Measurements from ENCODE around the gene PHLDB2. TPM values are rescaled to one million over a fixed set of nuclear protein-coding genes. Genes with fewer than 3 reads are reported as not detected.

PHLDB2 gene
- total RNA-seq, 1 donor from 2014 or later: 127 TPM

DNA sequence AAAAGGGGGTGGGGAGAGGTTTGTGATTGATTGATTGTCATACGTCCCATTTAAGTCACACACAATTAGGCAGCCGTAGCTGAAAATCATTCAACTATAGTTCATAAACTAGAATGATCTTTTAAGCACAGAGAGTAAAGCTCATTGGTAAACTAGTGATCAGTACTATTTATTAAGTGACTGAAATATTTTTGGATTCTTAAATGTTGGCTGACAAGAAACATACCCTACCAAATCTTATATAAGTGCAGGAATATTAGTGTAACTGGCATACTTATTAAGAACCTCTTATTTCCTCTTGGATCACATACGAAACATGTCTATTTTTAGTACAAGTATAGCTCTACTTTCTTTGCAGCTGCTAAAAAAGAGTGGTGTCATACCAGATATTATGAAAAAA, 111.3 kb downstream of the PHLDB2 start:
- intact Hi-C loops (cut with DNase I): loop anchor here (5.0 kb wide), 1 partner anchor 42 kb away; no protein-coding TSS in a partner anchor

DNA sequence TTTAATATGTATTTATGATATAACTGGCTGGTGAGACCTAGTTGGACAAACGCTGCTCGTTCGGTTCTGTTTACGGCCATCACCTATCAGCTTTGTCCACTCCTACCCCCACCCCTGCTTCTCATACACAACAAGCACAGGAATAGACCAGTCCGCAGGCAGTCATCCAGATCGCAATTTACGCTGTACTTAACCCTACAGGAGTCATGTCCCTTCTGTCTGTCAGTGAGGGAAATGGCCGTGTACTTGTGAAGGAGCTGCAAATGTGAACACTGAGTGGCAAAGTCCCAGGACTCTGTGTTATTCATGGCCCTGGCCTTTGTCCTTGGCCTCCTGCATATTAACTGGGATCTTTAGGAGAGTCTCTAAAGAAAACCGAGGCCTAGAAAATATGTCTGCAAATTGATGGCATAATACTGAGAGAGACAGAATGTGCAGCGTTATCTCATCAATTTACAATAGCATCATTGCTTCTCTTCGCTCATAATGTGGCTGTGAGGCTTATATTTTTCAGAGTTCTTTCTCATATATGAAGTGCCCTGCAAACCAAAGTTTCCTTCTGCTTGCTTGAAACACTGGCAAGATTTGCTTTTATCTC, 112.6 kb downstream of the PHLDB2 start:
- intact Hi-C loops (cut with DNase I): loop anchor here (5.0 kb wide), 1 partner anchor 41 kb away; no protein-coding TSS in a partner anchor
- DNase-seq (ENCODE audit: missing footprints): no peak
- ATAC-seq: peak; percentile 93

More for the DNA sequence above, 111.3 kb downstream of the PHLDB2 start:
- ATAC-seq (no peak), DNase-seq (ENCODE audit: missing footprints) (no peak)

DNA sequence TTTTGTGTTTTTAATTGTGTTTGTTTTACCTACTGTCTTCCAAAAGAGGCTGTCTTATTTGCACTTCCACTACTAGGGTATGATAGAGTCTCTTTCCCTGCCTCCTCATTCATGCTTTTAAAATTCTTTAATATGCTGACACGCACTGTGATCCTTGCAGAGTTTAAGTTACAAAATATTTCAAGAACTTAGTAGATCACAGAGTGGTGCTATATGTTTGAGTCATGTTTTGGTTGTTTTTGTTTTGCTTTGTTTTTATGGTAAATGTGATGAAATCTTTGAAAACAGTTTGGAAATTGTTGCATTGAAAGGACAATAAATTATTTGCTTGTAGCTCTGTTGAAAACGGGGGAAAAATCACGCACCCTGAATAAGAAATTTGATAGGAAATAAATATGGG, 113.8 kb downstream of the PHLDB2 start:
- no peak for DNase-seq (ENCODE audit: missing footprints)
- ATAC-seq: no peak
- intact Hi-C loops (cut with DNase I): loop anchor here (5.0 kb wide), 1 partner anchor 39 kb away; no protein-coding TSS in a partner anchor

DNA sequence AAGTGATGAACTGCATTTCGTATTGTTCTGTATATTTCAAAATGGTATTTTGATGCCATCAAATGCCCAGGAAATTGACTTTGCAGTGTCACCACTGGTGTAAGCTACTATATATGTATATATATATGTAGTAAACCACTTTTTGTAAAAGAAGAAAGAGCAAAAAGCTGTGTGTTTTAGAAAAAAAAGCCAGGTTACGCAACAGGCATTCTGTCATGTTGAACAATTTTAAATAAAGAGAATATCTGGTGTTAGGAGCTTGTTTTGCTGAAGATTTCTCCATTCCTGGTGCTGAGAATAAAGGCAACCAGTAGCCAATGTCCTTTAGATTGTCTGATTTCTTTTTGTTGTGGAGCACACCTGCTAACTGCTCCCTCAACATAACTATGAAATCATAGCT, 116.1 kb downstream of the PHLDB2 start:
- intact Hi-C loops (cut with DNase I): no loop called here
- ATAC-seq (no peak), DNase-seq (ENCODE audit: missing footprints) (no peak)

DNA sequence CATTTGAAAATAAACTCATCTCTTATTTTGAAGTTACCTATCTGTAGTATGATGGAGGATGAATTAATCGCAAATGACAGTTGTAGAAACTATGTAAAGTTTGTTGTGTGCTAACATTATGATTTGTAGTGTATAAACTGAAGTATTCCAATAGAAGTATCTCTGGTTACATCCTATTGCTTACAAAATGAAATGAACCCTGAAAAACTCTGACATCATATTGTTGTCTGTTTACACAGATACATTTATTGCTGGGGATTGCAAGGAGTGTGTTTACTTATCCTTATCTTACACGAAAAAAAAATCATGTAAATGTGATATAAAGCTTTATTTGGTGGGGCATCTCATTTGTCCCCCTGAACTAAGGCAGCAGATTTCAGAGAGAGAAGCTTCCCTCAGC, 117.2 kb downstream of the PHLDB2 start:
- DNase-seq (ENCODE audit: missing footprints) (no peak), ATAC-seq (no peak)
- intact Hi-C loops (cut with DNase I): no loop called here

DNA sequence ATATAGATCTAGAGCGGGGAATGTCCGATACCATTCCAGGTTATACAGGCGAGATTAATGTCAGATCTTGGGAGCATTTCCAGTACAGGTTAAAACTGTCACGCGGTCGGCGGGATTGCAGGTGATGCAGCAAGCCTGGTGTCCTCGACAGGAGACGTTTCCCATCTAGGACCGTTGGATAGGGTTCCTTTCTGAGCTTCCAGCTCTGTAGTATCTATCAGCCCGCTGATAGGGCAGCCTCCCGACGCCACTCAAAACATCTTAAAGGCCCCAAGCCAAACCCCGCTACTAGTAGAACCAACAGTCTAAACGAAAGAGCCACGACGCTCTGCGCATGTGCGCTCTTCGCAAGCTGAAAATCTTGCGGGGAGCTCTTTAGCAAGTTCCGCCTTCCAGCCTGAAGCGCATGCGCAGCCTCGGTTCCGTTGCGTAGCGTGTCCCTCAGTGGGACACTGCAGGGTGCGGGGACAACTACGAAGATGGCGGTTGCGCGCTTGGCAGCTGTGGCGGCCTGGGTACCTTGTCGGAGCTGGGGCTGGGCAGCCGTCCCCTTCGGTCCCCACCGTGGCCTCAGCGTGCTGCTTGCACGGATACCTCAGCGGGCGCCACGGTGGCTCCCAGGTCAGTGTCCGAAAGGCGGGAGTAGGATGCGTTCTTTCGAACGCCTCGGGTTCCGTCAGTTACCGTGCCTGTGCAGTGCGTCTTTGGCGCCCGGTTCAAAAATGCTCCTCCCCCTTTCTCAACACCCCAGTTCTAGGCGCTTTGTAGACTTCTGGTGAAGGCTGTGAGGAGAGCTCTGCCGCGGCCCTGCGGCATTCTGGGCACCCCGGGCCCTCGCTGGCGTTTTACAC, 119.7 kb downstream of the PHLDB2 start, which contains the start of gene ABHD10:
TSS of gene ABHD10 (plus strand) at position 444 of the 851 bp plus-strand sequence. CDS start at position 480, 36 bp downstream.
- peak; percentile 99 for DNase-seq (ENCODE audit: missing footprints)
- ATAC-seq: peak; percentile 98
- intact Hi-C loops (cut with DNase I): no loop called here

DNA sequence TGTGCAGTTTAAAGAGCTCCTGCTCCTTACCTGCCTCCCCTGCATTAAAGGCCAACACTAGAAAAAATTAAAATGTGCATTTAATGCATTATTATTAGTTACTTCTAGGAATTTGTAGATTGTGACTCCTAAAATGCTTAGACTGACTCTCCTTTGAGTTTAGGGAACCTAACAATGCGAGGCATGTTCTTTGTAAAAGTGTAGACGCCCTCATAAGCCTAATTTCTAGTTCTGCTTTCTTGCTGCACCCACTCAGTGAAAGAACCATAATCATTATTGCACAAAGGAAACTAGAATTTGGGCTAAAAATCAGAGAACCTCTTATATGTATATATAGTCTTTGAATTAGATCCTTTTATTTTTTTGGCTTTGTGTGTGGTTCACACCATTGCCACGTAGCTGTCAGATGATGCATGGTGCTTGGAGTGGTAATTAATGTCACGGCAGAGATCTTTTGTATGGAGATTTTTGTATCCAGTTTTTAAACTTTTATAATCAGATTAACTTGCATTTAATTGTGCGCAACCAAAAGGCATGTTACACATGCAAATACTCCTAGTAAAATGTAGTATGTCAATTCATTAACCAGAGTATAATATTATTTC, 120.5 kb downstream of the PHLDB2 start:
- intact Hi-C loops (cut with DNase I): no loop called here
- DNase-seq (ENCODE audit: missing footprints) (no peak), ATAC-seq (peak; percentile 20)

DNA sequence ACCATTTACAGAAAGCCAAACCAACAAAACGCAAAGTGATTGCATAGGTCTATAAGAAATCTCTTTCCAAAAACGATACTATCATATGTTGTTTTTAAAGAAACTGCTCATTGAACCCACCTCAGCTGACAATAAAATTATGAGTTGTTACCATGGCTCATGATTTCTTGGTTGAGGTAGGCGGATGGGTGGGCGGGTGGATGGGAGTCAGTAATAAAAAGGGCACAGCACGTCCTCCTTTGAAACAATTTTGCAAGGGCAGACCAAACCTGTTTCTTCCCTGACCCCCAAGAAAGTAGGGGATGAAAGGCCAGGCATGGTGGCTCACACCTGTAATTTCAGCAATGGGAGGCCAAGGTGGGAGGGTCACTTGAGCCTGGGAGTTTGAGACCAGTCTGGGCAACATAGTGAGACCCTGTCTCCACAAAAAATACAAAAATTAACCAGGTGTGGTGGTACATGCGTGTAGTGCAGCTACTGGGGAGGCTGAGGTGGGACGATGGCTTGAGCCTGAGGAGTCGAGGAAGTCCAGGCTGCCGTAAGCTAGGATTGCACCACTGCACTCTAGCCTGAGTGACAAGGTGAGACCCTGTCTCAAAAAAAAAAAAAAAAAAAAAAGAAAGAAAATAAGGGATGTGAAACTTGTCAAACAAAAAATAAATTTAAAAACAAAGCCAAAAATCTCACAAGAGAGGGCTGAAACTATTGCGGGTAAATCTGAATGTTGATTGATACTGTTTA, 121.8 kb downstream of the PHLDB2 start:
- DNase-seq (ENCODE audit: missing footprints) (no peak), ATAC-seq (no peak)
- intact Hi-C loops (cut with DNase I): no loop called here

DNA sequence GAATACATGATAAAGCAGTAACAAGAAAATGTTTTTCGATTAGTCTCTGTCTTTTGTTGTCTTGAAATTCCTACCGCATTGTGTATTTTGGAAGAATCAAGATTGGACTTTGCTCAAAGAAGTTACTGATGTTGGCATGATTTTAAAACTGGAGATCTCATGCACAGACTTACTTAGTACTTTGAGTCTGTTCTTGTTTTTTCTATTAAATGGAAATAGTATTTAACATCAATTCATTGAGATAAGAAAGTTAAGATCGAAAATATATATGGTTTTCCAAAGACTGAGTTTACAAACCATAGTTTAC, 122.3 kb downstream of the PHLDB2 start:
- ATAC-seq: no peak
- intact Hi-C loops (cut with DNase I): no loop called here
- DNase-seq (ENCODE audit: missing footprints): no peak

DNA sequence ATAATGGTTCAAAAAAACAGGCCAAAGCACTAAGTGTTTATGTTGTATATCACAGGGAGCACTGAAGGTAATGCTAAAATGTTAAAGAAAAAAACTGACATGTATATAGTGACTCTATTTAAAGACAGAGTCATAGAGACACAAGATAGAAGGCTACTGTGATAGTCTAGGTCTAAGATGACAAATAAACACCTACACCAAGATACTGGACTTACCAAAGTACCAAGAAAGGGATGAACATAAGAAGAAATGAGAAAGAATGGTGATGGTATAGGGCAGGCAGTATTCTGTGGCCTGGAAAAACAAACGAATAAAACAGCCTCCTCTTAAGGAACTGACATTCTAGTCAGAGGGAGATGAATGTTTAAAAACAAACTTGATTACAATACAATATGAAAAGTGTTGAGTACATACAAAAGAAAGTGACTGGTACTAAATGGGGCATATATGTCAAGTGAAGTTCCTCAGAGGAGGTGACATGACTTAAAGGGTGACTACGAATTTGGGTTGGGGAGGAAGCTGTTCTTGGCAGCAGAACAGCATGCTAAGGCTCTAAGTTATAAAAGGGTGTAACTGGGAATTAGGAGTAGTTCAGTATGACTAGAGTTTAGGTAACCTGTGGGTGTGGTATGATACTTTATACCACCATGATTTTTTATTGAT, 125.7 kb downstream of the PHLDB2 start:
- DNase-seq (ENCODE audit: missing footprints) (no peak), ATAC-seq (no peak)
- intact Hi-C loops (cut with DNase I): no loop called here

DNA sequence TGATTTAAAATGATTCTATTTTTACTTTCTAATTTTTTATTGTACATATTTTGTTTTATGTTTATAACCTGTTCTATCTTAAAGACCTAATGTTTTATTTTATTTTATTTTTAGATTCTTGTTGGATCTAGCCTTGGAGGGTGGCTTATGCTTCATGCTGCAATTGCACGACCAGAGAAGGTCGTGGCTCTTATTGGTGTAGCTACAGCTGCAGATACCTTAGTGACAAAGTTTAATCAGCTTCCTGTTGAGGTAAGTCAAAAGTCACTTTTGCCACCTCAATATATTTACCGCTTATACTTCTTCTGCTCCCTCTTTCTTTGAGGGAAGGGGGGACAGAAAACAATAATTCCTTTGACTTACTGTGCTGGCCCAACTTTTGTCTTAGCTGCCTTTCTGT, 127.7 kb downstream of the PHLDB2 start:
- no peak for ATAC-seq
- intact Hi-C loops (cut with DNase I): no loop called here

DNA sequence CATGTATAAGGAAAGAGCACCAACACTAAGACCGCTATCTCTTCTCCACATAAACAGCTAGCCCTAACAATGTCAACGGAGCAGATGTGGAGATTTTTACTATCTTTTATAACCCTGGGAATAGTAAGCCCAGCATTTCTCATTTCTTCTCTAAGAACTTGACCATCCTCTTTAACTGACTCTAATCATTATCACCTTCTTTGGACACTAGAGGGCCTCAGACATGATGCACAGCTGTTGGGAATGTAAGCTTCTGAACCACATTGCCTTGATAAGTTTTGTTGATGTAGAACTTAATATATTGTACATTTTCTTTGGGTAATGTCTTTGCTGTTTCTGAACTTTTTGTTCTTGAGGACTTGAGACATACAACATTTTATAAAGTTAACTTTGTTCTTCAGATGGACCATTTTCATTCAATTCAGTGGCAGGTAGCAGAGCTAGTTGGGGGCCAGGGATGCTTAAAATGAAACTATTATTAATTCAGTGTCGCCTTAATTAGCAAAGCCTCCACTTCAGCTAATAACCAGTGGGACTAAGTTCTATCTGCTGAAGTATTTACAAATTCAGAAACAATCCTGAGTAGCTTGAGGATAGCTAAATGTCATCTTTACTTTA, 130.1 kb downstream of the PHLDB2 start:
- intact Hi-C loops (cut with DNase I): loop anchor here (1.0 to 2.0 kb wide), 2 partner anchors 24 to 54 kb away; no protein-coding TSS in a partner anchor
- DNase-seq (ENCODE audit: missing footprints): no peak
- peak; percentile 67 for ATAC-seq

More for the DNA sequence above, 127.7 kb downstream of the PHLDB2 start:
- DNase-seq (ENCODE audit: missing footprints): no peak

DNA sequence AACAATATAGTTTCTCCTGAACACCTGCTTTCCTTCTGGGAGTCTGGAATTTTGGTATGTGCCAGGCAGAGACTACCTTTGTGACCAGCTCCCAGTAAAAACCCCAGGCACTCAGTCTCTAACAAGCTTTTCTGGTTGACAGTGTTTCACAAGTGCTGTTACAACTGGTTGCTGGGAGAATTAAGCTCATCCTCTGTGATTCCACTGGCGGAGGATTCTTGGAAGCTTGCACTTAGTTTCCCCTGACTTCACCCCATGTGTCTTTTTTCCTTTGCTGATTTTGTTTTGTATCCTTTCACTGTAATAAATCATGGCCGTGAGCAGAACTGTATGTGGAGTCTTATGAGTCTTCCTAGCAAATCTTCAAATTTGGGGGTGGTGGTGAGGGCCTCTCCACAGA, 134.0 kb downstream of the PHLDB2 start:
- intact Hi-C loops (cut with DNase I): no loop called here
- ATAC-seq (no peak), DNase-seq (ENCODE audit: missing footprints) (no peak)

DNA sequence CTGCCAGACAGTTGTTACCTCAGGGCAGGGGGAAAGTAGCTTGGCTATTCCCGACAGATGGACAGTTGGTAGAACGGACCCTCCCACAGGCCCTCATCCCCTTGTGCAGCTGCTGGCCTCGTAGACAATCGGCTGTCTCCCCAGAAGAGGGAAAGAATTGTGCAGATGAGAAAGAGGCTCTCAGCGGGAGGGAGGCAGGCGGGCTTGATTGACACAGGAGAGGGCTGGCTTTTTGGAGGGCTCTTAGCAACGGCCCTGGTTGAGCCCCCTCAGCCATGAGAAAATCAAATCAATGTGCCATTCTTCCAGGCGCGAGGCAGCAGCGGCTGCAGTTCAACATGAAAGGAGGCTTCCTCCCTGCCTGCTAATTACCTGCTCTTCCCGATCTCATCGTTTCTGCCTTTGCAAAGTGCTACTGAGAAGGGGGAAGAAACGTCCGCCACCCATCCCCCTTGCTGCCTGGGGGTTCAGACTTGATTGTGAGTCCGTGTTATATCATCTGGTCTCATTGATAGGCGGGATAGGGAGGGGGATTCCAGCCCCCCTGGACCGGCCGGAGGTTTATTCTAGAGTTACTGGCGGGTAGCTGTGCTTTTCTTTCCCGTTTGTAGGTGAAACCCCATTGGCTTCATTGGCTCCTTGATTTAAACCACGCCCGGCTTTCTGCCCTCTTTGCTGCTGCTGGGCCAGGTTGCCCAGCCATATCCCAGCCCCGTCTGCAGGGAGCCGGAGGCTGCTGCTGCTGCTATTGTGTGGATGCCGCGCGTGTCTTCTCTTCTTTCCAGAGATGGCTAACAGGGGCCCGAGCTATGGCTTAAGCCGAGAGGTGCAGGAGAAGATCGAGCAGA, 139.8 kb downstream of the PHLDB2 start, which contains the start of gene TAGLN3:
TSS of gene TAGLN3 (plus strand) at position 287 of the 848 bp plus-strand sequence. CDS start at position 788, 501 bp downstream.
- peak; percentile 53 for ATAC-seq

DNA sequence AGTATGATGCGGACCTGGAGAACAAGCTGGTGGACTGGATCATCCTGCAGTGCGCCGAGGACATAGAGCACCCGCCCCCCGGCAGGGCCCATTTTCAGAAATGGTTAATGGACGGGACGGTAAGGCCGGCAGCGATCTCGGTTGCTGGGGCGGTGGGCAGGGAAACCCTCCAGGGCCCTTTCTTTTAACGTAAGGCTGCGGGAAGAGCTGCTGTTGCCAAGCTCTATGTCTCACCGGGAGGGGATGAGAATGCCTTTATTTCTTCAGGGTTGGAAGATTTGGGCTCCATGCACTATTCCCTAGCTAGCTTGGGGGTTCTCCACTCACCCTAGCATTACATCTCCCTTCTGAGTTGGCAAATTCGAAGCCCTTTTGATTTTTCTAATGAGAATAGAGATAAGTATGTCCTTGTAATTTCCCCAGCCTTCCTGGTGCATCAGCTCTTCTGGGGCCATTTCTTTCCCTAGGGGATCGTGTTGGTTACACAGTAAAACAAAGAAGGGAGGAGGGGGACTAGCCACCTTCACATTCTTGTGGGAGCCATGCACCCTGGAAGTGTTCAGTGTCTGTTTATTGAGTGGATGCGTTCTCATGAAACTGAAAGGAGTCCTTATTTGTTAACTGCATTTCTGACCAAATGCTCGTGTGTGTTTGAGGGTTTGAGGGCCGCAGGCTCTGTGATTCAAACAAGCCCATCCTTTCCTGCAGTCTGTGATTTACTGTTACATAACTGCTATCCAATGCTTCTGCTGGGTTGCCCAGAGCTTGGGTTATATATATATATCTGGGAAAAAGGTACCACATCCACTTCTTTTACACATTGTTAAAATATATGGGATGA, 140.6 kb downstream of the PHLDB2 start:
- DNase-seq (ENCODE audit: missing footprints) (no peak), ATAC-seq (no peak)
- intact Hi-C loops (cut with DNase I): no loop called here

More for the DNA sequence above, 139.8 kb downstream of the PHLDB2 start, which contains the start of gene TAGLN3:
- intact Hi-C loops (cut with DNase I): no loop called here
- no peak for DNase-seq (ENCODE audit: missing footprints)

DNA sequence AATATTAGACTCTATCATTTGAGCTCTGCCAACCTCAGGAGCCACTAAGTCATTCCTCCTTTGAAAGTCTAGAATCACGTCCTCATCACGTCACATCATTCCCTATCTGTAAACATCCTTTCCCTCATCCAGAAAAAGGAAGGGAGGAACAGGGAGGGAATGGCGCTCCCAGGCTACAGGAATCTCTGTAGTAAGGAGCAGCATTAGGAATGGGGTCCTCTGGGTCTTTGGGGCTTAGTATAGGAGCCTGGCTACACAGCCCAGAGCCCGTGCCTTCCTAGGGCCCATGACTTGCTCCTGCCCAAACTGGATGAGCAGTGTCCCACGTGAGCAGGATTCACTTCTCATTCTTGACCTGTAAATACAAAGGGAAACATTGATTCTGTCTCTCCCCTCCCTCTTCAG, 141.3 kb downstream of the PHLDB2 start:
- DNase-seq (ENCODE audit: missing footprints) (no peak), ATAC-seq (no peak)
- intact Hi-C loops (cut with DNase I): no loop called here
